ENCODE results near the gene SLC8A2.

The SLC8A2 gene

GRCh38 chr19:47428177-47428894 lies 43.4 kb downstream of the SLC8A2 start:
- TF ChIP-seq ZNF274 (IDR thresholded peaks at IDR 0.05; ENCODE audit: low read depth, low read length) (no peak), YY1 (IDR thresholded peaks at IDR 0.05; ENCODE audit: insufficient read depth, insufficient read length) (no peak), SUZ12 (IDR thresholded peaks at IDR 0.05; ENCODE audit: extremely low read depth, insufficient read depth, insufficient read length) (no peak)
- H3K36me3 ChIP-seq (ENCODE audit: insufficient read depth, insufficient read length, low read length): no peaks in the 10 kb centered on the region
- DNase-seq (ENCODE audit: low read depth, low spot score): peak; percentile 87
- H3K9ac ChIP-seq (ENCODE audit: insufficient read length, low read depth): peak overlapping the region; percentile 32
- H3K27me3 ChIP-seq (ENCODE audit: insufficient read depth, insufficient read length): peaks cover 12% of the 10 kb centered on the region
- 0 out of 2 replicates have a peak, but pooled peaks cover 6% of the 10 kb centered on the region for H3K9me3 ChIP-seq (ENCODE audit: insufficient read depth, low read length)
- H3K4me3 ChIP-seq (ENCODE audit: insufficient read length, low read depth): peak overlapping the region; percentile 28
- peaks cover 3% of the 10 kb centered on the region for H3K4me1 ChIP-seq (ENCODE audit: insufficient read depth, insufficient read length)

- peaks cover 20% of the 10 kb centered on the region for H3K27me3 ChIP-seq (ENCODE audit: insufficient read depth, insufficient read length)
Observed at GRCh38 chr19:47427241-47428176, 44.2 kb downstream of the SLC8A2 start.

GRCh38 chr19:47423203-47423882 lies 48.4 kb downstream of the SLC8A2 start:
- no peak for DNase-seq (ENCODE audit: low read depth, low spot score)
- Histone ChIP-seq H3K4me1 (ENCODE audit: insufficient read depth, insufficient read length) (no peaks in the 10 kb centered on the region), H3K36me3 (ENCODE audit: insufficient read depth, insufficient read length, low read length) (no peaks in the 10 kb centered on the region), H3K9ac (ENCODE audit: insufficient read length, low read depth) (no peak overlapping the region), H3K27me3 (ENCODE audit: insufficient read depth, insufficient read length) (peaks cover 44% of the 10 kb centered on the region), H3K9me3 (ENCODE audit: insufficient read depth, low read length) (no peaks in the 10 kb centered on the region), H3K4me3 (ENCODE audit: insufficient read length, low read depth) (no peak overlapping the region)
- TF ChIP-seq ZNF274 (IDR thresholded peaks at IDR 0.05; ENCODE audit: low read depth, low read length): no peak
- TF ChIP-seq SUZ12 (IDR thresholded peaks at IDR 0.05; ENCODE audit: extremely low read depth, insufficient read depth, insufficient read length): no peak
- TF ChIP-seq YY1 (IDR thresholded peaks at IDR 0.05; ENCODE audit: insufficient read depth, insufficient read length): no peak

More at GRCh38 chr19:47427241-47428176, 44.2 kb downstream of the SLC8A2 start:
- TF ChIP-seq ZNF274 (IDR thresholded peaks at IDR 0.05; ENCODE audit: low read depth, low read length): no peak
- no peak for TF ChIP-seq SUZ12 (IDR thresholded peaks at IDR 0.05; ENCODE audit: extremely low read depth, insufficient read depth, insufficient read length)
- TF ChIP-seq YY1 (IDR thresholded peaks at IDR 0.05; ENCODE audit: insufficient read depth, insufficient read length): no peak
- peak; percentile 67 for DNase-seq (ENCODE audit: low read depth, low spot score)
- Histone ChIP-seq H3K9ac (ENCODE audit: insufficient read length, low read depth) (peak overlapping the region; percentile 71), H3K36me3 (ENCODE audit: insufficient read depth, insufficient read length, low read length) (no peaks in the 10 kb centered on the region), H3K4me3 (ENCODE audit: insufficient read length, low read depth) (peak overlapping the region; percentile 24), H3K9me3 (ENCODE audit: insufficient read depth, low read length) (no peaks in the 10 kb centered on the region), H3K4me1 (ENCODE audit: insufficient read depth, insufficient read length) (peaks cover 3% of the 10 kb centered on the region)

GRCh38 chr19:47422417-47423163 lies 49.1 kb downstream of the SLC8A2 start:
- Histone ChIP-seq H3K36me3 (ENCODE audit: insufficient read depth, insufficient read length, low read length) (no peaks in the 10 kb centered on the region), H3K27me3 (ENCODE audit: insufficient read depth, insufficient read length) (peaks cover 52% of the 10 kb centered on the region)

GRCh38 chr19:47421844-47422395 lies 49.8 kb downstream of the SLC8A2 start:
- Histone ChIP-seq H3K36me3 (ENCODE audit: insufficient read depth, insufficient read length, low read length) (no peaks in the 10 kb centered on the region), H3K9ac (ENCODE audit: insufficient read length, low read depth) (peak overlapping the region; percentile 0), H3K9me3 (ENCODE audit: insufficient read depth, low read length) (no peaks in the 10 kb centered on the region), H3K4me1 (ENCODE audit: insufficient read depth, insufficient read length) (peaks cover 9% of the 10 kb centered on the region), H3K4me3 (ENCODE audit: insufficient read length, low read depth) (no peak overlapping the region), H3K27me3 (ENCODE audit: insufficient read depth, insufficient read length) (peaks cover 53% of the 10 kb centered on the region)
- TF ChIP-seq YY1 (IDR thresholded peaks at IDR 0.05; ENCODE audit: insufficient read depth, insufficient read length) (no peak), ZNF274 (IDR thresholded peaks at IDR 0.05; ENCODE audit: low read depth, low read length) (no peak), SUZ12 (IDR thresholded peaks at IDR 0.05; ENCODE audit: extremely low read depth, insufficient read depth, insufficient read length) (no peak)
- no peak for DNase-seq (ENCODE audit: low read depth, low spot score)

More at GRCh38 chr19:47422417-47423163, 49.1 kb downstream of the SLC8A2 start:
- TF ChIP-seq YY1 (IDR thresholded peaks at IDR 0.05; ENCODE audit: insufficient read depth, insufficient read length): no peak
- TF ChIP-seq SUZ12 (IDR thresholded peaks at IDR 0.05; ENCODE audit: extremely low read depth, insufficient read depth, insufficient read length): no peak
- no peak for TF ChIP-seq ZNF274 (IDR thresholded peaks at IDR 0.05; ENCODE audit: low read depth, low read length)
- Histone ChIP-seq H3K4me3 (ENCODE audit: insufficient read length, low read depth) (no peak overlapping the region), H3K9ac (ENCODE audit: insufficient read length, low read depth) (peak overlapping the region; percentile 0), H3K4me1 (ENCODE audit: insufficient read depth, insufficient read length) (peaks cover 6% of the 10 kb centered on the region), H3K9me3 (ENCODE audit: insufficient read depth, low read length) (no peaks in the 10 kb centered on the region)
- no peak for DNase-seq (ENCODE audit: low read depth, low spot score)

GRCh38 chr19:47421244-47421786 lies 50.4 kb downstream of the SLC8A2 start:
- Histone ChIP-seq H3K4me1 (ENCODE audit: insufficient read depth, insufficient read length) (peaks cover 9% of the 10 kb centered on the region), H3K9ac (ENCODE audit: insufficient read length, low read depth) (peak overlapping the region; percentile 50), H3K9me3 (ENCODE audit: insufficient read depth, low read length) (no peaks in the 10 kb centered on the region), H3K4me3 (ENCODE audit: insufficient read length, low read depth) (no peak overlapping the region), H3K27me3 (ENCODE audit: insufficient read depth, insufficient read length) (peaks cover 53% of the 10 kb centered on the region), H3K36me3 (ENCODE audit: insufficient read depth, insufficient read length, low read length) (peaks cover 1% of the 10 kb centered on the region)
- no peak for DNase-seq (ENCODE audit: low read depth, low spot score)
- no peak for TF ChIP-seq YY1 (IDR thresholded peaks at IDR 0.05; ENCODE audit: insufficient read depth, insufficient read length)
- TF ChIP-seq ZNF274 (IDR thresholded peaks at IDR 0.05; ENCODE audit: low read depth, low read length): no peak
- no peak for TF ChIP-seq SUZ12 (IDR thresholded peaks at IDR 0.05; ENCODE audit: extremely low read depth, insufficient read depth, insufficient read length)

Data from NT2/D1 (cell line).